Caco-2 (cell line): ENCODE results near the gene ARX. TPM values are rescaled to one million over a fixed set of nuclear protein-coding genes. Genes with fewer than 3 reads are reported as not detected.
A peak's percentile ranks its signal among the peaks of the same experiment; 100 is the strongest.

Source experiments
- BruUV-seq: library from RNA; stranded (reverse); fragments of 400-500 nt; replicated peaks from 2 replicates; lab custom pipeline; 2021; lab: Mats Ljungman, UMichigan
- CTCF ChIA-PET: fragments of 300-600 bp; sonication (Branson Sonifier 250); formaldehyde crosslinking; loops from one replicate; lab custom pipeline; 2022; ENCODE audit warnings: antibody characterized with exemption; lab: Charles Lee
- POLR2A ChIA-PET: fragments of 300-600 bp; sonication (Branson Sonifier 250); formaldehyde crosslinking; loops from one replicate; lab custom pipeline; 2022; ENCODE audit warnings: antibody characterized with exemption; lab: Charles Lee
- DNase-seq, 2 experiments: peaks; one replicate each; pipeline versions ENCODE4 v3.0.0 to v3.0.0-alpha.2; 2020 to 2022
- H3K27me3 ChIP-seq: replicated peaks from 2 replicates; pipeline ENCODE4 v1.6.0; 2011; ENCODE audit warnings: low read length; ENCODE audit not compliant: control insufficient read depth, insufficient read depth
- H3K36me3 ChIP-seq: 2 replicates; pipeline ENCODE4 v1.5.1; 2011; ENCODE audit warnings: low read length; ENCODE audit not compliant: control insufficient read depth, insufficient read depth
- H3K4me1 ChIP-seq: fragments of 250-450 bp; sonication (Bioruptor Pico); 2 replicates; pipeline ENCODE4 v1.5.1; 2020; ENCODE audit warnings: mild to moderate bottlenecking
- H3K4me3 ChIP-seq: 2 replicates; pipeline ENCODE4 v1.5.1; 2011; ENCODE audit warnings: low read depth, mild to moderate bottlenecking, control low read depth, low read length
- H3K9me3 ChIP-seq: fragments of 250-450 bp; sonication (Bioruptor Pico); 2 replicates; pipeline ENCODE4 v1.5.1; 2020; ENCODE audit warnings: mild to moderate bottlenecking, moderate library complexity
- H3K27ac Mint-ChIP-seq: one replicate; pipeline ENCODE4 v1.8.0; 2022; ENCODE audit warnings: mixed read lengths; ENCODE audit not compliant: unreplicated experiment
- H3K27me3 Mint-ChIP-seq: one replicate; pipeline ENCODE4 v1.8.0; 2022; ENCODE audit warnings: mixed read lengths; ENCODE audit not compliant: insufficient read depth, unreplicated experiment
- H3K36me3 Mint-ChIP-seq: one replicate; pipeline ENCODE4 v1.8.0; 2022; ENCODE audit warnings: mild to moderate bottlenecking, mixed read lengths; ENCODE audit not compliant: insufficient read depth, unreplicated experiment
- H3K4me1 Mint-ChIP-seq: one replicate; pipeline ENCODE4 v1.8.0; 2022; ENCODE audit warnings: low read depth, mixed read lengths; ENCODE audit not compliant: unreplicated experiment
- H3K4me3 Mint-ChIP-seq: one replicate; pipeline ENCODE4 v1.8.0; 2022; ENCODE audit warnings: mild to moderate bottlenecking, moderate library complexity, mixed read lengths; ENCODE audit not compliant: unreplicated experiment
- H3K9me3 Mint-ChIP-seq: one replicate; pipeline ENCODE4 v1.8.0; 2022; ENCODE audit warnings: mixed read lengths; ENCODE audit not compliant: unreplicated experiment
- CTCF ChIP-seq, 2 experiments: fragments of 200-600 bp in 1 of 2; IDR thresholded peaks; 1 replicate in 1 of 2; 2 replicates in 1 of 2; pipeline versions ENCODE4 v1.5.1 to v1.8.0; 2011 to 2022; ENCODE audit warnings: antibody characterized with exemption in 1 of 2, control low read depth in 1 of 2, inconsistent platforms in 1 of 2, low read depth in 1 of 2, low read length in 1 of 2, mild to moderate bottlenecking in 1 of 2, moderate library complexity in 1 of 2; ENCODE audit not compliant: insufficient read depth in 1 of 2, severe bottlenecking in 1 of 2, unreplicated experiment in 1 of 2
- intact Hi-C: fragments of 100-400 bp; cut with micrococcal nuclease; formaldehyde crosslinking; loops from one replicate; pipeline ENCODE4 v1.10.0; 2022; ENCODE audit not compliant: unreplicated experiment
- total RNA-seq: library from RNA; stranded (reverse); gene quantifications from 2 replicates; pipeline ENCODE4 v1.2.3, GENCODE V29; 2022

ARX gene
- total RNA-seq, 1 experiment from 2014 or later: 0.52 TPM

GRCh38 chrX:25010784-25011588 lies 4.8 kb downstream of the ARX start:
- H3K9me3 Mint-ChIP-seq: no peaks in the 10 kb centered on the region
- no peak for TF ChIP-seq CTCF (IDR thresholded peaks at IDR 0.05; ENCODE audit: insufficient read depth in 1 of 2, low read depth in 1 of 2, low read length in 1 of 2, severe bottlenecking in 1 of 2, unreplicated experiment in 1 of 2)
- POLR2A ChIA-PET: no interaction called here
- Histone ChIP-seq H3K27me3 (no peaks in the 10 kb centered on the region), H3K4me1 (no peaks in the 10 kb centered on the region), H3K4me3 (no peak overlapping the region), H3K9me3 (no peaks in the 10 kb centered on the region), H3K36me3 (no peaks in the 10 kb centered on the region)
- BruUV-seq: no TSS peak
- CTCF ChIA-PET: no interaction called here
- H3K27ac Mint-ChIP-seq: no peak overlapping the region
- no peak for DNase-seq
- no peaks in the 10 kb centered on the region for H3K36me3 Mint-ChIP-seq
- H3K4me1 Mint-ChIP-seq: no peaks in the 10 kb centered on the region
- peaks cover 8% of the 10 kb centered on the region for H3K27me3 Mint-ChIP-seq
- intact Hi-C loops: no loop called here
- no peak overlapping the region for H3K4me3 Mint-ChIP-seq

DNA sequence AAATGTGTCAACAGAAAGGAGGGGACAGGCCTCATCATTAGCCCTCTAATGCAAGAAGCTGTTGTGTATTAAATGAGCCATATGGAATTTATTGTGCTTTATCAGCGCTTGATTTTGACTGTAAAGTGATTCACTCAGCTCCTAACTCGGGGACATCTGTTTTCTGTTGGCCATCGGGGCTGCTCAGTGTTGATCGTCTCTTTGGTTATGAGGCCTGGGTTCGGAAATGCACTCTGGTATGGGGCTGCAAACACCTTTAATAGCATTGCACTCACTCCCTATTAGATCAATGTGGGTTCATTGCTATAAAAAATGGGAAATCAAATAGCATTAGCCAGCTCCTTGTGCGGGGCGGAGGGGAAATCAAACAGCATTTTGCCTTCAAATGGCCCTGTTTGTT lies 6.4 kb downstream of the ARX start:
- Mint-ChIP-seq H3K27me3 (peaks cover 8% of the 10 kb centered on the region), H3K4me1 (no peaks in the 10 kb centered on the region), H3K36me3 (peaks cover under 1% of the 10 kb centered on the region), H3K27ac (no peak overlapping the region), H3K9me3 (no peaks in the 10 kb centered on the region), H3K4me3 (no peak overlapping the region)
- DNase-seq: no peak
- POLR2A ChIA-PET: no interaction called here
- TF ChIP-seq CTCF (IDR thresholded peaks at IDR 0.05; ENCODE audit: insufficient read depth in 1 of 2, low read depth in 1 of 2, low read length in 1 of 2, severe bottlenecking in 1 of 2, unreplicated experiment in 1 of 2): no peak
- CTCF ChIA-PET: no interaction called here
- no TSS peak for BruUV-seq
- H3K27me3 ChIP-seq: no peaks in the 10 kb centered on the region
- H3K4me3 ChIP-seq: no peak overlapping the region
- H3K9me3 ChIP-seq: no peaks in the 10 kb centered on the region
- no peaks in the 10 kb centered on the region for H3K4me1 ChIP-seq
- intact Hi-C loops: no loop called here
- no peaks in the 10 kb centered on the region for H3K36me3 ChIP-seq

- Mint-ChIP-seq H3K4me3 (peak overlapping the region; percentile 67), H3K27me3 (peaks cover 6% of the 10 kb centered on the region), H3K27ac (no peak overlapping the region), H3K4me1 (no peaks in the 10 kb centered on the region), H3K9me3 (no peaks in the 10 kb centered on the region), H3K36me3 (peaks cover 4% of the 10 kb centered on the region)
- TF ChIP-seq CTCF (IDR thresholded peaks at IDR 0.05; ENCODE audit: insufficient read depth in 1 of 2, low read depth in 1 of 2, low read length in 1 of 2, severe bottlenecking in 1 of 2, unreplicated experiment in 1 of 2): no peak
- no TSS peak for BruUV-seq
- no peaks in the 10 kb centered on the region for H3K27me3 ChIP-seq
- H3K4me3 ChIP-seq: peak overlapping the region; percentile 32
- intact Hi-C loops: no loop called here
- DNase-seq: peak in 1 of 2 experiments; percentile 29
- no peaks in the 10 kb centered on the region for H3K36me3 ChIP-seq
- no peaks in the 10 kb centered on the region for H3K4me1 ChIP-seq
- CTCF ChIA-PET: no interaction called here
- POLR2A ChIA-PET: no interaction called here
- H3K9me3 ChIP-seq: no peaks in the 10 kb centered on the region
Measured at GRCh38 chrX:25007059-25008053, 8.4 kb downstream of the ARX start.
